ENCODE measurements around the gene ANKS1A. TPM values are rescaled to one million over a fixed set of nuclear protein-coding genes. Genes with fewer than 3 reads are reported as not detected.

The ANKS1A gene
- polyA plus RNA-seq, 1 of the 3 experiments (the other 2 are of a cell fraction): 7.6 TPM

DNA sequence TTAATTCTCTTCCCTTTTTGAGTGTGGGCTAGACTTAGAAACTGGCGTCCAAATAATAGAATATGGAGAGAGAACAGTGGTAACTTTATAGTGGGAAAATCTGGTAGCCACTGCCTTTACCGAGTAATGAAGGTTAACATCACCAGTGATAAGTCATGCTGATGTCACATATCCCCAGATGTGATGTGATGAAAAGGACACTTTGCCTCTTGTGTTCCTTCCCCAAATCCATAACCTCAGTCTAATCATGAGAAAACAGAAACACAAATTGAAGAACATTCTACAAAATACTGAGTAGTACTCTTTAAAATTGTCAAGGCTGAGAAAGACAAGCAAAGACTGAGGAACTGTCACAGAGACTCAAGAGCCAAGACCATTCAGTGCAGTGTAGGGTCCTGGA lies 17.8 kb downstream of the ANKS1A start:
- Histone ChIP-seq H3K4me1 (ENCODE audit: control insufficient read depth in 1 of 2, insufficient read depth in 2 of 2, low read depth in 1 of 2, low read length in 1 of 2) (peaks cover 0 to 8% of the 10 kb centered on the region in 2 experiments; a peak in 2 of 4 replicates), H3K79me2 (ENCODE audit: insufficient read depth) (peaks cover 45% of the 10 kb centered on the region; the same call in 1 of the 2 replicates), H3F3A (replicated peaks; ENCODE audit: insufficient read depth) (peaks cover 8% of the 10 kb centered on the region), H3K9ac (no peak overlapping the region), H3K36me3 (replicated peaks in 1 of 2; ENCODE audit: control insufficient read depth in 1 of 2, insufficient read depth in 2 of 2, low read length in 1 of 2) (peaks cover 0 to 6% of the 10 kb centered on the region in 2 experiments), H3K4me3 (ENCODE audit: low read depth in 2 of 2, low read length in 1 of 2) (no peak overlapping the region), H3K27me3 (ENCODE audit: insufficient read depth) (no peaks in the 10 kb centered on the region), H4K20me1 (ENCODE audit: insufficient read depth) (peaks cover 6% of the 10 kb centered on the region; the same call in 1 of the 2 replicates), H2AFZ (ENCODE audit: low read depth) (no peak overlapping the region), H3K9me3 (no peaks in the 10 kb centered on the region), H3K4me2 (no peak overlapping the region), H3K27ac (ENCODE audit: low read depth in 2 of 2, low read length in 1 of 2) (no peak overlapping the region), H3K9me2 (no peaks in the 10 kb centered on the region)
- TF ChIP-seq JUND (IDR thresholded peaks at IDR 0.05) (no peak), RXRA (IDR thresholded peaks at IDR 0.05; ENCODE audit: borderline replicate concordance, low read depth) (no peak), YY1 (IDR thresholded peaks at IDR 0.05; ENCODE audit: low read depth) (no peak), MXI1 (IDR thresholded peaks at IDR 0.05; ENCODE audit: low read depth, low read length) (no peak), NRF1 (IDR thresholded peaks at IDR 0.05; ENCODE audit: low read depth, low read length) (no peak), TEAD4 (IDR thresholded peaks at IDR 0.05; ENCODE audit: borderline replicate concordance, insufficient read depth) (no peak), TAF1 (IDR thresholded peaks at IDR 0.05; ENCODE audit: borderline replicate concordance, low read depth, low read length) (no peak), TCF12 (IDR thresholded peaks at IDR 0.05) (no peak), CHD2 (IDR thresholded peaks at IDR 0.05; ENCODE audit: low read length, partially characterized antibody) (no peak), FOXJ3 (CRISPR knock-in tag; IDR thresholded peaks at IDR 0.05) (no peak), NFIC (IDR thresholded peaks at IDR 0.05; ENCODE audit: borderline replicate concordance) (no peak)
- TF ChIP-seq, protein P1, sequence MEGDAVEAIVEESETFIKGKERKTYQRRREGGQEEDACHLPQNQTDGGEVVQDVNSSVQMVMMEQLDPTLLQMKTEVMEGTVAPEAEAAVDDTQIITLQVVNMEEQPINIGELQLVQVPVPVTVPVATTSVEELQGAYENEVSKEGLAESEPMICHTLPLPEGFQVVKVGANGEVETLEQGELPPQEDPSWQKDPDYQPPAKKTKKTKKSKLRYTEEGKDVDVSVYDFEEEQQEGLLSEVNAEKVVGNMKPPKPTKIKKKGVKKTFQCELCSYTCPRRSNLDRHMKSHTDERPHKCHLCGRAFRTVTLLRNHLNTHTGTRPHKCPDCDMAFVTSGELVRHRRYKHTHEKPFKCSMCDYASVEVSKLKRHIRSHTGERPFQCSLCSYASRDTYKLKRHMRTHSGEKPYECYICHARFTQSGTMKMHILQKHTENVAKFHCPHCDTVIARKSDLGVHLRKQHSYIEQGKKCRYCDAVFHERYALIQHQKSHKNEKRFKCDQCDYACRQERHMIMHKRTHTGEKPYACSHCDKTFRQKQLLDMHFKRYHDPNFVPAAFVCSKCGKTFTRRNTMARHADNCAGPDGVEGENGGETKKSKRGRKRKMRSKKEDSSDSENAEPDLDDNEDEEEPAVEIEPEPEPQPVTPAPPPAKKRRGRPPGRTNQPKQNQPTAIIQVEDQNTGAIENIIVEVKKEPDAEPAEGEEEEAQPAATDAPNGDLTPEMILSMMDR (IDR thresholded peaks at IDR 0.05): no peak
- TF ChIP-seq, protein P2, sequence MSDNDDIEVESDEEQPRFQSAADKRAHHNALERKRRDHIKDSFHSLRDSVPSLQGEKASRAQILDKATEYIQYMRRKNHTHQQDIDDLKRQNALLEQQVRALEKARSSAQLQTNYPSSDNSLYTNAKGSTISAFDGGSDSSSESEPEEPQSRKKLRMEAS (IDR thresholded peaks at IDR 0.05; ENCODE audit: low read depth): no peak
- TF ChIP-seq, protein P3, sequence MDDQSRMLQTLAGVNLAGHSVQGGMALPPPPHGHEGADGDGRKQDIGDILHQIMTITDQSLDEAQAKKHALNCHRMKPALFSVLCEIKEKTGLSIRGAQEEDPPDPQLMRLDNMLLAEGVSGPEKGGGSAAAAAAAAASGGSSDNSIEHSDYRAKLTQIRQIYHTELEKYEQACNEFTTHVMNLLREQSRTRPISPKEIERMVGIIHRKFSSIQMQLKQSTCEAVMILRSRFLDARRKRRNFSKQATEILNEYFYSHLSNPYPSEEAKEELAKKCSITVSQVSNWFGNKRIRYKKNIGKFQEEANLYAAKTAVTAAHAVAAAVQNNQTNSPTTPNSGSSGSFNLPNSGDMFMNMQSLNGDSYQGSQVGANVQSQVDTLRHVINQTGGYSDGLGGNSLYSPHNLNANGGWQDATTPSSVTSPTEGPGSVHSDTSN (IDR thresholded peaks at IDR 0.05): no peak
- TF ChIP-seq, protein P4, sequence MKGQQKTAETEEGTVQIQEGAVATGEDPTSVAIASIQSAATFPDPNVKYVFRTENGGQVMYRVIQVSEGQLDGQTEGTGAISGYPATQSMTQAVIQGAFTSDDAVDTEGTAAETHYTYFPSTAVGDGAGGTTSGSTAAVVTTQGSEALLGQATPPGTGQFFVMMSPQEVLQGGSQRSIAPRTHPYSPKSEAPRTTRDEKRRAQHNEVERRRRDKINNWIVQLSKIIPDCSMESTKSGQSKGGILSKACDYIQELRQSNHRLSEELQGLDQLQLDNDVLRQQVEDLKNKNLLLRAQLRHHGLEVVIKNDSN (IDR thresholded peaks at IDR 0.05; ENCODE audit: borderline replicate concordance, low read depth): no peak
- DNase-seq: no peak
- WGBS (ENCODE audit: low lambda C conversion rate): 98% methylated on average over 2 of the region's 2 CpGs
- ChIA-PET CTCF (no interaction called here), POLR2A (no interaction called here)

DNA sequence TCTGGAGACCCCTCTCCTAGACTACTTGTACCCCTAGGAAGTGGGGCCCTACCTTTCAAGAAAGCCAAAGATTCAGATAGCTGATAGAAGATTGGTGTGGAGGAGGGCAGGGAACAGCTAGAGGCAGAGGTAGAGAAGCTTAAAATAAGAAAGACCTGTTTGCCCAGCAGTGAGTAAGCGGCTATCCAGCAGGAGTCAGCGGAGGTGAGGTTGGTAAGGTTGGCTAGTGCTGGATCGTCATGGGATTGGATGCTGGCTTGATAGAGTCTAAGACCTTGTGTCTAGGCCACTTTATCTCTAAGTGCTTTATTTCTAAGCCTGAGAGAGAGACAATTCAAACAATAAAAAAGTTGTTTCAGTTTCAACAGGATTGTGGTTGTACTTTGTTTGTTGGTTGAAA lies 19.1 kb downstream of the ANKS1A start:
- H3K79me2 ChIP-seq (ENCODE audit: insufficient read depth): peaks cover 50% of the 10 kb centered on the region; the same call in 1 of the 2 replicates
- H3K4me3 ChIP-seq (ENCODE audit: low read depth in 2 of 2, low read length in 1 of 2): no peak overlapping the region
- H4K20me1 ChIP-seq (ENCODE audit: insufficient read depth): peaks cover 17% of the 10 kb centered on the region
- no peaks in the 10 kb centered on the region for H3F3A ChIP-seq (replicated peaks; ENCODE audit: insufficient read depth)
- peaks cover 0 to 16% of the 10 kb centered on the region in 2 experiments; a peak in 2 of 4 replicates for H3K4me1 ChIP-seq (ENCODE audit: control insufficient read depth in 1 of 2, insufficient read depth in 2 of 2, low read depth in 1 of 2, low read length in 1 of 2)
- no peaks in the 10 kb centered on the region for H3K9me3 ChIP-seq
- H3K9ac ChIP-seq: no peak overlapping the region
- ChIA-PET POLR2A (no interaction called here), CTCF (interaction anchor here (1.4 kb wide), 1 partner anchor 40 kb away, joined by 3 read pairs; no protein-coding TSS in a partner anchor)
- H3K9me2 ChIP-seq: no peaks in the 10 kb centered on the region
- no peak for DNase-seq
- WGBS (ENCODE audit: low lambda C conversion rate): 98% methylated on average over 3 of the region's 3 CpGs
- H3K27ac ChIP-seq (ENCODE audit: low read depth in 2 of 2, low read length in 1 of 2): no peak overlapping the region
- H3K4me2 ChIP-seq: no peak overlapping the region
- peaks cover 0 to 6% of the 10 kb centered on the region in 2 experiments for H3K36me3 ChIP-seq (replicated peaks in 1 of 2; ENCODE audit: control insufficient read depth in 1 of 2, insufficient read depth in 2 of 2, low read length in 1 of 2)
- H3K27me3 ChIP-seq (ENCODE audit: insufficient read depth): no peaks in the 10 kb centered on the region
- no peak overlapping the region for H2AFZ ChIP-seq (ENCODE audit: low read depth)
- TF ChIP-seq, protein P5, sequence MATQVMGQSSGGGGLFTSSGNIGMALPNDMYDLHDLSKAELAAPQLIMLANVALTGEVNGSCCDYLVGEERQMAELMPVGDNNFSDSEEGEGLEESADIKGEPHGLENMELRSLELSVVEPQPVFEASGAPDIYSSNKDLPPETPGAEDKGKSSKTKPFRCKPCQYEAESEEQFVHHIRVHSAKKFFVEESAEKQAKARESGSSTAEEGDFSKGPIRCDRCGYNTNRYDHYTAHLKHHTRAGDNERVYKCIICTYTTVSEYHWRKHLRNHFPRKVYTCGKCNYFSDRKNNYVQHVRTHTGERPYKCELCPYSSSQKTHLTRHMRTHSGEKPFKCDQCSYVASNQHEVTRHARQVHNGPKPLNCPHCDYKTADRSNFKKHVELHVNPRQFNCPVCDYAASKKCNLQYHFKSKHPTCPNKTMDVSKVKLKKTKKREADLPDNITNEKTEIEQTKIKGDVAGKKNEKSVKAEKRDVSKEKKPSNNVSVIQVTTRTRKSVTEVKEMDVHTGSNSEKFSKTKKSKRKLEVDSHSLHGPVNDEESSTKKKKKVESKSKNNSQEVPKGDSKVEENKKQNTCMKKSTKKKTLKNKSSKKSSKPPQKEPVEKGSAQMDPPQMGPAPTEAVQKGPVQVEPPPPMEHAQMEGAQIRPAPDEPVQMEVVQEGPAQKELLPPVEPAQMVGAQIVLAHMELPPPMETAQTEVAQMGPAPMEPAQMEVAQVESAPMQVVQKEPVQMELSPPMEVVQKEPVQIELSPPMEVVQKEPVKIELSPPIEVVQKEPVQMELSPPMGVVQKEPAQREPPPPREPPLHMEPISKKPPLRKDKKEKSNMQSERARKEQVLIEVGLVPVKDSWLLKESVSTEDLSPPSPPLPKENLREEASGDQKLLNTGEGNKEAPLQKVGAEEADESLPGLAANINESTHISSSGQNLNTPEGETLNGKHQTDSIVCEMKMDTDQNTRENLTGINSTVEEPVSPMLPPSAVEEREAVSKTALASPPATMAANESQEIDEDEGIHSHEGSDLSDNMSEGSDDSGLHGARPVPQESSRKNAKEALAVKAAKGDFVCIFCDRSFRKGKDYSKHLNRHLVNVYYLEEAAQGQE (IDR thresholded peaks at IDR 0.05; ENCODE audit: low read depth, low read length): no peak
- TF ChIP-seq FOSL2 (IDR thresholded peaks at IDR 0.05; ENCODE audit: borderline replicate concordance, low read depth) (no peak), RFX5 (IDR thresholded peaks at IDR 0.05; ENCODE audit: low read length) (no peak), NRF1 (IDR thresholded peaks at IDR 0.05; ENCODE audit: low read depth, low read length) (no peak)
- TF ChIP-seq, protein P4 (IDR thresholded peaks at IDR 0.05; ENCODE audit: borderline replicate concordance, low read depth): no peak
- TF ChIP-seq, protein P6, sequence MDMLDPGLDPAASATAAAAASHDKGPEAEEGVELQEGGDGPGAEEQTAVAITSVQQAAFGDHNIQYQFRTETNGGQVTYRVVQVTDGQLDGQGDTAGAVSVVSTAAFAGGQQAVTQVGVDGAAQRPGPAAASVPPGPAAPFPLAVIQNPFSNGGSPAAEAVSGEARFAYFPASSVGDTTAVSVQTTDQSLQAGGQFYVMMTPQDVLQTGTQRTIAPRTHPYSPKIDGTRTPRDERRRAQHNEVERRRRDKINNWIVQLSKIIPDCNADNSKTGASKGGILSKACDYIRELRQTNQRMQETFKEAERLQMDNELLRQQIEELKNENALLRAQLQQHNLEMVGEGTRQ (IDR thresholded peaks at IDR 0.05; ENCODE audit: borderline replicate concordance, low read depth, low read length): no peak
